GM23338 (cell line): ENCODE results near the gene PDCD4.

Experiments used
- CREB1 ChIP-seq: fragments of 250-450 bp; sonication (Bioruptor Pico); IDR thresholded peaks from 2 replicates; pipeline ENCODE4 v1.5.0; 2020; ENCODE audit warnings: low read depth, mild to moderate bottlenecking, moderate library complexity
- CTCF ChIP-seq, 2 experiments: fragments of 200-600 bp in 1 of 2; sonication (generic) in 1 of 2; conservative IDR thresholded peaks; 2 replicates each; pipeline versions ENCODE4 v1.5.1 to v1.6.1; 2016 to 2017; ENCODE audit warnings: antibody characterized with exemption in 2 of 2, low read depth in 2 of 2, mild to moderate bottlenecking in 2 of 2, moderate library complexity in 1 of 2
- EZH2 ChIP-seq: fragments of 200-600 bp; sonication (generic); IDR thresholded peaks from one replicate; pipeline ENCODE4 v1.8.0; 2017; ENCODE audit warnings: antibody characterized with exemption, mild to moderate bottlenecking, low read depth; ENCODE audit not compliant: unreplicated experiment
- EZH2phosphoT487 ChIP-seq: fragments of 200-600 bp; sonication (generic); IDR thresholded peaks from one replicate; pipeline ENCODE4 v1.8.1; 2018; ENCODE audit warnings: antibody characterized with exemption; ENCODE audit not compliant: unreplicated experiment
- JUNB ChIP-seq: IDR thresholded peaks from one replicate; pipeline ENCODE4 v1.6.1; 2016; ENCODE audit warnings: antibody characterized with exemption; ENCODE audit not compliant: unreplicated experiment
- POLR2AphosphoS5 ChIP-seq: IDR thresholded peaks from 2 replicates; pipeline ENCODE4 v1.6.1; 2016; ENCODE audit warnings: antibody characterized with exemption, low read depth
- REST ChIP-seq: IDR thresholded peaks from one replicate; pipeline ENCODE4 v1.6.1; 2018; ENCODE audit warnings: antibody characterized with exemption; ENCODE audit not compliant: unreplicated experiment
- ZNF114 ChIP-seq: fragments of 250-450 bp; sonication (Bioruptor Pico); IDR thresholded peaks from 2 replicates; pipeline ENCODE4 v1.5.0; 2020; ENCODE audit warnings: mild to moderate bottlenecking, moderate library complexity
- ZNF331 ChIP-seq: fragments of 250-450 bp; sonication (Bioruptor Pico); IDR thresholded peaks from 2 replicates; pipeline ENCODE4 v1.5.0; 2020; ENCODE audit warnings: low read depth, mild to moderate bottlenecking, moderate library complexity
- TF ChIP-seq, protein P1 (sequence below): fragments of 250-450 bp; sonication (Bioruptor Pico); IDR thresholded peaks from 2 replicates; pipeline ENCODE4 v1.5.0; 2020; ENCODE audit warnings: mild to moderate bottlenecking, moderate library complexity
- TF ChIP-seq, protein P2 (sequence below): IDR thresholded peaks from 2 replicates; pipeline ENCODE4 v1.6.1; 2016; ENCODE audit warnings: antibody characterized with exemption

DNA sequence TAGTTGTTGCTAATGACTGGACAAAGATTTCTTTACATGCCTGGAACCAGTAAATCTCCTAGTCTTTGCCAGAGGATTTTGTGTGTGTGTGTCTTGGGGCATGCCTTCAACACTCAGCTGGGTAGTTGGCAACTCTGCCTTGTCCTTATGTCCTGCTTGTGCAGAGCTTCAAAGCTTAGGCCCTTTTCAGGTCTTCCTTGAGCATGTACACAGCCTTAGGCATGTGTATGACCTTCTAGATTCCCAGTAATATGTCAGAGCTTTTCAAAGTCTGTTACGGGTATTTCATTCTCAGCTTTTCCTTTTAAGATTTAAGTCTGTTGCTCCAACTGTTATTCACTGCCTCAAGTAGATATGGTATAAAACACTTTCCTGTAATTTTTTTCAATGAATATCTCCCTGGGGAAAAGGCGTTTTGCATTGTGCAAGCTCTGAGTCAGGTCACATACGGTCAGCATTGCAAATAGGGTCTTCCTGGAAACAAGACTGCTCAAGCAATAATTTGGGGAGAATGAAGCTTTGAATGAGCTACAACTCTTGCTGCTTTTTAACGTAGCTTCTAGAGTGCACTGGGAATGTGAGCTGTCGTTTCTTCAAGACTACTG lies 73.2 kb downstream of the PDCD4 start:
- TF ChIP-seq CTCF (conservative IDR thresholded peaks at IDR 0.05; ENCODE audit: low read depth in 2 of 2) (no peak), REST (no peak), EZH2 (no peak), CREB1 (no peak), POLR2AphosphoS5 (no peak), EZH2phosphoT487 (no peak), ZNF114 (CRISPR knock-in tag) (no peak), ZNF331 (CRISPR knock-in tag) (no peak), JUNB (no peak)
- TF ChIP-seq, protein P1, sequence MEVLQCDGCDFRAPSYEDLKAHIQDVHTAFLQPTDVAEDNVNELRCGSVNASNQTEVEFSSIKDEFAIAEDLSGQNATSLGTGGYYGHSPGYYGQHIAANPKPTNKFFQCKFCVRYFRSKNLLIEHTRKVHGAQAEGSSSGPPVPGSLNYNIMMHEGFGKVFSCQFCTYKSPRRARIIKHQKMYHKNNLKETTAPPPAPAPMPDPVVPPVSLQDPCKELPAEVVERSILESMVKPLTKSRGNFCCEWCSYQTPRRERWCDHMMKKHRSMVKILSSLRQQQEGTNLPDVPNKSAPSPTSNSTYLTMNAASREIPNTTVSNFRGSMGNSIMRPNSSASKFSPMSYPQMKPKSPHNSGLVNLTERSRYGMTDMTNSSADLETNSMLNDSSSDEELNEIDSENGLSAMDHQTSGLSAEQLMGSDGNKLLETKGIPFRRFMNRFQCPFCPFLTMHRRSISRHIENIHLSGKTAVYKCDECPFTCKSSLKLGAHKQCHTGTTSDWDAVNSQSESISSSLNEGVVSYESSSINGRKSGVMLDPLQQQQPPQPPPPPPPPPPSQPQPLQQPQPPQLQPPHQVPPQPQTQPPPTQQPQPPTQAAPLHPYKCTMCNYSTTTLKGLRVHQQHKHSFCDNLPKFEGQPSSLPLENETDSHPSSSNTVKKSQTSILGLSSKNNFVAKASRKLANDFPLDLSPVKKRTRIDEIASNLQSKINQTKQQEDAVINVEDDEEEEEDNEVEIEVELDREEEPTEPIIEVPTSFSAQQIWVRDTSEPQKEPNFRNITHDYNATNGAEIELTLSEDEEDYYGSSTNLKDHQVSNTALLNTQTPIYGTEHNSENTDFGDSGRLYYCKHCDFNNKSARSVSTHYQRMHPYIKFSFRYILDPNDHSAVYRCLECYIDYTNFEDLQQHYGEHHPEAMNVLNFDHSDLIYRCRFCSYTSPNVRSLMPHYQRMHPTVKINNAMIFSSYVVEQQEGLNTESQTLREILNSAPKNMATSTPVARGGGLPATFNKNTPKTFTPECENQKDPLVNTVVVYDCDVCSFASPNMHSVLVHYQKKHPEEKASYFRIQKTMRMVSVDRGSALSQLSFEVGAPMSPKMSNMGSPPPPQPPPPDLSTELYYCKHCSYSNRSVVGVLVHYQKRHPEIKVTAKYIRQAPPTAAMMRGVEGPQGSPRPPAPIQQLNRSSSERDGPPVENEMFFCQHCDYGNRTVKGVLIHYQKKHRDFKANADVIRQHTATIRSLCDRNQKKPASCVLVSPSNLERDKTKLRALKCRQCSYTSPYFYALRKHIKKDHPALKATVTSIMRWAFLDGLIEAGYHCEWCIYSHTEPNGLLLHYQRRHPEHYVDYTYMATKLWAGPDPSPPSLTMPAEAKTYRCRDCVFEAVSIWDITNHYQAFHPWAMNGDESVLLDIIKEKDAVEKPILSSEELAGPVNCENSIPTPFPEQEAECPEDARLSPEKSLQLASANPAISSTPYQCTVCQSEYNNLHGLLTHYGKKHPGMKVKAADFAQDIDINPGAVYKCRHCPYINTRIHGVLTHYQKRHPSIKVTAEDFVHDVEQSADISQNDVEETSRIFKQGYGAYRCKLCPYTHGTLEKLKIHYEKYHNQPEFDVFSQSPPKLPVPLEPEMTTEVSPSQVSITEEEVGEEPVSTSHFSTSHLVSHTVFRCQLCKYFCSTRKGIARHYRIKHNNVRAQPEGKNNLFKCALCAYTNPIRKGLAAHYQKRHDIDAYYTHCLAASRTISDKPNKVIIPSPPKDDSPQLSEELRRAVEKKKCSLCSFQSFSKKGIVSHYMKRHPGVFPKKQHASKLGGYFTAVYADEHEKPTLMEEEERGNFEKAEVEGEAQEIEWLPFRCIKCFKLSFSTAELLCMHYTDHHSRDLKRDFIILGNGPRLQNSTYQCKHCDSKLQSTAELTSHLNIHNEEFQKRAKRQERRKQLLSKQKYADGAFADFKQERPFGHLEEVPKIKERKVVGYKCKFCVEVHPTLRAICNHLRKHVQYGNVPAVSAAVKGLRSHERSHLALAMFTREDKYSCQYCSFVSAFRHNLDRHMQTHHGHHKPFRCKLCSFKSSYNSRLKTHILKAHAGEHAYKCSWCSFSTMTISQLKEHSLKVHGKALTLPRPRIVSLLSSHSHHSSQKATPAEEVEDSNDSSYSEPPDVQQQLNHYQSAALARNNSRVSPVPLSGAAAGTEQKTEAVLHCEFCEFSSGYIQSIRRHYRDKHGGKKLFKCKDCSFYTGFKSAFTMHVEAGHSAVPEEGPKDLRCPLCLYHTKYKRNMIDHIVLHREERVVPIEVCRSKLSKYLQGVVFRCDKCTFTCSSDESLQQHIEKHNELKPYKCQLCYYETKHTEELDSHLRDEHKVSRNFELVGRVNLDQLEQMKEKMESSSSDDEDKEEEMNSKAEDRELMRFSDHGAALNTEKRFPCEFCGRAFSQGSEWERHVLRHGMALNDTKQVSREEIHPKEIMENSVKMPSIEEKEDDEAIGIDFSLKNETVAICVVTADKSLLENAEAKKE, result no peak
- TF ChIP-seq, protein P2, sequence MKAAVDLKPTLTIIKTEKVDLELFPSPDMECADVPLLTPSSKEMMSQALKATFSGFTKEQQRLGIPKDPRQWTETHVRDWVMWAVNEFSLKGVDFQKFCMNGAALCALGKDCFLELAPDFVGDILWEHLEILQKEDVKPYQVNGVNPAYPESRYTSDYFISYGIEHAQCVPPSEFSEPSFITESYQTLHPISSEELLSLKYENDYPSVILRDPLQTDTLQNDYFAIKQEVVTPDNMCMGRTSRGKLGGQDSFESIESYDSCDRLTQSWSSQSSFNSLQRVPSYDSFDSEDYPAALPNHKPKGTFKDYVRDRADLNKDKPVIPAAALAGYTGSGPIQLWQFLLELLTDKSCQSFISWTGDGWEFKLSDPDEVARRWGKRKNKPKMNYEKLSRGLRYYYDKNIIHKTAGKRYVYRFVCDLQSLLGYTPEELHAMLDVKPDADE, result no peak
